Neural cell (in vitro differentiated cells): ENCODE measurements around the gene ACOXL. TPM values are rescaled to one million over a fixed set of nuclear protein-coding genes. Genes with fewer than 3 reads are reported as not detected.

Experiments used
- H2AFZ ChIP-seq: fragments of 200-600, 300-800 bp; sonication (generic), shearing (Covaris generic); 2 replicates; pipeline ENCODE4 v1.6.0; 2014; ENCODE audit warnings: low read depth, mild to moderate bottlenecking, antibody characterized with exemption, low read length, moderate library complexity
- H3F3A ChIP-seq: fragments of 200-600 bp; shearing (Covaris generic); 2 replicates; pipeline ENCODE4 v1.6.1; 2016; ENCODE audit warnings: mild to moderate bottlenecking, moderate library complexity, mixed read lengths, antibody characterized with exemption, low read length; ENCODE audit not compliant: insufficient read depth, poor library complexity, severe bottlenecking
- H3K27ac ChIP-seq: fragments of 200-600, 300-800 bp; sonication (generic), shearing (Covaris generic); 2 replicates; pipeline ENCODE4 v1.5.1; 2014; ENCODE audit warnings: mild to moderate bottlenecking, low read length, moderate library complexity
- H3K27me3 ChIP-seq: fragments of 300-800, 200-600 bp; sonication (generic), shearing (Covaris generic); 2 replicates; pipeline ENCODE4 v1.6.0; 2014; ENCODE audit warnings: mild to moderate bottlenecking, low read depth, low read length, moderate library complexity; ENCODE audit not compliant: insufficient read depth
- H3K36me3 ChIP-seq: fragments of 300-800, 200-600 bp; sonication (generic), shearing (Covaris generic); 2 replicates; pipeline ENCODE4 v1.5.1; 2014; ENCODE audit warnings: mild to moderate bottlenecking, antibody characterized with exemption, low read length, moderate library complexity; ENCODE audit not compliant: insufficient read depth
- H3K4me2 ChIP-seq: fragments of 300-800, 200-600 bp; sonication (generic), shearing (Covaris generic); 2 replicates; pipeline ENCODE4 v1.6.0; 2014; ENCODE audit warnings: mild to moderate bottlenecking, low read length
- H3K4me3 ChIP-seq: fragments of 300-800, 200-600 bp; sonication (generic), shearing (Covaris generic); 2 replicates; pipeline ENCODE4 v1.5.1; 2014; ENCODE audit warnings: mild to moderate bottlenecking, low read length, moderate library complexity
- H3K79me2 ChIP-seq: fragments of 200-600 bp; shearing (Covaris generic); replicated peaks from 2 replicates; pipeline ENCODE4 v1.6.0; 2014; ENCODE audit warnings: mild to moderate bottlenecking, low read length, moderate library complexity; ENCODE audit not compliant: insufficient read depth
- H3K9ac ChIP-seq: fragments of 300-800, 200-600 bp; sonication (generic), shearing (Covaris generic); 2 replicates; pipeline ENCODE4 v1.6.1; 2016; ENCODE audit warnings: mild to moderate bottlenecking, low read length, mixed read lengths
- H3K9me2 ChIP-seq: fragments of 200-600 bp; shearing (Covaris generic); 2 replicates; pipeline ENCODE4 v1.6.1; 2016; ENCODE audit warnings: mild to moderate bottlenecking, low read length, mixed read lengths; ENCODE audit not compliant: insufficient read depth
- H3K9me3 ChIP-seq: fragments of 200-600, 300-800 bp; sonication (generic), shearing (Covaris generic); 2 replicates; pipeline ENCODE4 v1.6.1; 2016; ENCODE audit warnings: mild to moderate bottlenecking, mixed run types, low read length, moderate library complexity, mixed read lengths
- H4K20me1 ChIP-seq: fragments of 200-600 bp; shearing (Covaris generic); 2 replicates; pipeline ENCODE4 v1.6.1; 2016; ENCODE audit warnings: mild to moderate bottlenecking, mixed run types; ENCODE audit not compliant: insufficient read depth
- EP300 ChIP-seq: fragments of 450-650 bp; conservative IDR thresholded peaks from 2 replicates; pipeline ENCODE4 v1.6.1; 2014; ENCODE audit warnings: antibody characterized with exemption, mild to moderate bottlenecking, moderate library complexity; ENCODE audit not compliant: poor library complexity, severe bottlenecking
- EZH2 ChIP-seq: fragments of 200-600, 300-800 bp; shearing (Covaris generic), sonication (generic); IDR thresholded peaks from 2 replicates; pipeline ENCODE4 v1.6.1; 2014; ENCODE audit warnings: antibody characterized with exemption, low read length, borderline replicate concordance, mild to moderate bottlenecking; ENCODE audit not compliant: insufficient read depth, poor library complexity, severe bottlenecking
- MXI1 ChIP-seq: fragments of 450-650 bp; conservative IDR thresholded peaks from 2 replicates; pipeline ENCODE4 v1.6.1; 2014; ENCODE audit warnings: antibody characterized with exemption, mild to moderate bottlenecking; ENCODE audit not compliant: poor library complexity, severe bottlenecking
- POLR2AphosphoS5 ChIP-seq: IDR thresholded peaks from 2 replicates; pipeline ENCODE4 v1.6.1; 2012
- RAD21 ChIP-seq: fragments of 450-650 bp; conservative IDR thresholded peaks from 2 replicates; pipeline ENCODE4 v1.6.1; 2014; ENCODE audit warnings: antibody characterized with exemption, mild to moderate bottlenecking, moderate library complexity
- SMC3 ChIP-seq: fragments of 450-650 bp; conservative IDR thresholded peaks from 2 replicates; pipeline ENCODE4 v1.6.1; 2014; ENCODE audit warnings: antibody characterized with exemption, mild to moderate bottlenecking, moderate library complexity; ENCODE audit not compliant: poor library complexity
- TAF1 ChIP-seq: IDR thresholded peaks from 2 replicates; pipeline ENCODE4 v1.6.1; 2012; ENCODE audit warnings: low read depth
- polyA plus RNA-seq: library from polyadenylated mRNA; depleted of rRNA; stranded (reverse); fragments of >200 nt; gene quantifications from 2 replicates; pipeline ENCODE4 v1.2.3, GENCODE V29; 2014
- TF ChIP-seq, protein P1 (sequence below): IDR thresholded peaks from 2 replicates; pipeline ENCODE4 v1.6.1; 2012; ENCODE audit warnings: borderline replicate concordance
- TF ChIP-seq, protein P2 (sequence below): fragments of 450-650 bp; IDR thresholded peaks from 2 replicates; pipeline ENCODE4 v1.5.1; 2014; ENCODE audit warnings: antibody characterized with exemption, mild to moderate bottlenecking, moderate library complexity; ENCODE audit not compliant: poor library complexity, severe bottlenecking

ACOXL gene
- polyA plus RNA-seq, 1 donor from 2014 or later, result not detected

DNA sequence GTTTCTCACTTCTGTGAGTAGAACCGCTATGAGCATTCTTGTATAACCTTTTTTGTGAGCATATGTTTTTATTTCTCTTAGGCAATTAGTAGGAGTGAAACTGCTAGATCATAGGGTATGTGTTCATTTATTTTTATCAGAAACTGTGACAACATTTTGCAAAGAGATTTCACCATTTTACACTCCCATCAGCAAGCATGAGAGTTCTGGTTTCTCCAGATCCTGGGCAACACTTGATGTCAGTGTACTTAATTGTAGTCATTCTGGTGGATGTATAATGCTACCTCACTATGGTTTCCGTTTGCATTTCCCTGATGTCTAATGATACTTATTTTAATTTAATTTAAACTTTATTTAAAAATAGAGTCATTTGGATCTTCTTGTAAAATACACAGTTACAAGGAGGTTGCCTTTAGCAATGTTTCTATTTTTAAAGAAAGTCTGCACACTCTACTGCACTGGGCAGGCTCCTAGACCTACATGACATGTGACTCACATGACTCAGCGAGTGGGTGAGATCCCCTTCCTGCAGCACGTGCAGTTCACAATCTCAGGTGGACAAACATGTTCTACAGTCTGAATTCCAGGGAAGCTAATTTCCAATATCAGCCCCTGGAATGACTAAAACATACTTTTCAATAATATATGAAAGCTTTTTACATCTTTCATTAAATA is 261.3 kb downstream of the ACOXL start:
- Histone ChIP-seq H3K27me3 (no peaks in the 10 kb centered on the region), H3K9me3 (no peaks in the 10 kb centered on the region), H3K4me3 (no peak overlapping the region), H3K27ac (no peak overlapping the region), H3K79me2 (no peaks in the 10 kb centered on the region), H3K9ac (no peak overlapping the region), H3F3A (no peaks in the 10 kb centered on the region), H3K4me2 (no peak overlapping the region), H3K9me2 (no peaks in the 10 kb centered on the region), H2AFZ (no peak overlapping the region), H3K36me3 (no peaks in the 10 kb centered on the region), H4K20me1 (no peaks in the 10 kb centered on the region)
- TF ChIP-seq, protein P1, sequence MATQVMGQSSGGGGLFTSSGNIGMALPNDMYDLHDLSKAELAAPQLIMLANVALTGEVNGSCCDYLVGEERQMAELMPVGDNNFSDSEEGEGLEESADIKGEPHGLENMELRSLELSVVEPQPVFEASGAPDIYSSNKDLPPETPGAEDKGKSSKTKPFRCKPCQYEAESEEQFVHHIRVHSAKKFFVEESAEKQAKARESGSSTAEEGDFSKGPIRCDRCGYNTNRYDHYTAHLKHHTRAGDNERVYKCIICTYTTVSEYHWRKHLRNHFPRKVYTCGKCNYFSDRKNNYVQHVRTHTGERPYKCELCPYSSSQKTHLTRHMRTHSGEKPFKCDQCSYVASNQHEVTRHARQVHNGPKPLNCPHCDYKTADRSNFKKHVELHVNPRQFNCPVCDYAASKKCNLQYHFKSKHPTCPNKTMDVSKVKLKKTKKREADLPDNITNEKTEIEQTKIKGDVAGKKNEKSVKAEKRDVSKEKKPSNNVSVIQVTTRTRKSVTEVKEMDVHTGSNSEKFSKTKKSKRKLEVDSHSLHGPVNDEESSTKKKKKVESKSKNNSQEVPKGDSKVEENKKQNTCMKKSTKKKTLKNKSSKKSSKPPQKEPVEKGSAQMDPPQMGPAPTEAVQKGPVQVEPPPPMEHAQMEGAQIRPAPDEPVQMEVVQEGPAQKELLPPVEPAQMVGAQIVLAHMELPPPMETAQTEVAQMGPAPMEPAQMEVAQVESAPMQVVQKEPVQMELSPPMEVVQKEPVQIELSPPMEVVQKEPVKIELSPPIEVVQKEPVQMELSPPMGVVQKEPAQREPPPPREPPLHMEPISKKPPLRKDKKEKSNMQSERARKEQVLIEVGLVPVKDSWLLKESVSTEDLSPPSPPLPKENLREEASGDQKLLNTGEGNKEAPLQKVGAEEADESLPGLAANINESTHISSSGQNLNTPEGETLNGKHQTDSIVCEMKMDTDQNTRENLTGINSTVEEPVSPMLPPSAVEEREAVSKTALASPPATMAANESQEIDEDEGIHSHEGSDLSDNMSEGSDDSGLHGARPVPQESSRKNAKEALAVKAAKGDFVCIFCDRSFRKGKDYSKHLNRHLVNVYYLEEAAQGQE, result no peak
- no peak for TF ChIP-seq EP300

DNA sequence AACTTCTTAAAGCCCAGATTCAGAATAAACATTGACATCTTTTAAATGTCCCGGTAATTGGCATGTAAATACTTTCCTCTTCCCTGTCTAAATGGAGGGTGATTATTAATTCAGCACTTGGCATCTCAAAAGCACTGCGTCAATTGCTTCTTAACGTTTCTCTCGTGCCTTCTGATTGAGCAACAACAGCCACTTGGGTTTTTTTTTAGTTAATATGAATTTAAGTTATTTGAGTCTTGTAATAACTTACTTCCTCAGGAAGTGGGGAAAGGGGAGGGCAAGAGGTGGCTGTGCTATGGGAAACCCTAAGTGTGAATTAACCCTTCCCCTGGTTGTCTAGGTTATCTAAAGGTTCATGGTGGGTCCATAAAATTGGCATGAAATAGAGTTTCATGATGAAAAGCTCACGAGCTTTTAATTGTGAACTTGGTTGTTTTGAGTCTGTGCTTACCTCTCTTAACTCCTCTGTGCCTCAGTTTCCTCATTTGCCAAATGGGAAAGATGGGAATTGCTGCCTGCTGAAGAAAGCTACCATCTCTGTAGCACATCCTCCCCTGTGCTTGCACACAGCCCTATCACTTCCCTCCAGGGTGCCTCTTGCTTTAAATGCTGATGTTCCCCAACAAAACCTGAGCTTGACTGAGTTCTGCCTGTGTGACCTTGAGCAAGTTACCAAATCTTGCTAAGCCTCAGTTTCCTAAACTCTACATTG is 262.0 kb downstream of the ACOXL start:
- H3K27me3 ChIP-seq, result no peaks in the 10 kb centered on the region
- H3K9ac ChIP-seq, result no peak overlapping the region
- no peaks in the 10 kb centered on the region for H3K79me2 ChIP-seq
- no peaks in the 10 kb centered on the region for H4K20me1 ChIP-seq
- H3K36me3 ChIP-seq, result no peaks in the 10 kb centered on the region
- H3K27ac ChIP-seq, result no peak overlapping the region
- no peaks in the 10 kb centered on the region for H3F3A ChIP-seq
- H3K4me3 ChIP-seq, result no peak overlapping the region
- H3K9me2 ChIP-seq, result no peaks in the 10 kb centered on the region
- H3K4me2 ChIP-seq, result no peak overlapping the region
- no peak overlapping the region for H2AFZ ChIP-seq
- TF ChIP-seq, protein P2, sequence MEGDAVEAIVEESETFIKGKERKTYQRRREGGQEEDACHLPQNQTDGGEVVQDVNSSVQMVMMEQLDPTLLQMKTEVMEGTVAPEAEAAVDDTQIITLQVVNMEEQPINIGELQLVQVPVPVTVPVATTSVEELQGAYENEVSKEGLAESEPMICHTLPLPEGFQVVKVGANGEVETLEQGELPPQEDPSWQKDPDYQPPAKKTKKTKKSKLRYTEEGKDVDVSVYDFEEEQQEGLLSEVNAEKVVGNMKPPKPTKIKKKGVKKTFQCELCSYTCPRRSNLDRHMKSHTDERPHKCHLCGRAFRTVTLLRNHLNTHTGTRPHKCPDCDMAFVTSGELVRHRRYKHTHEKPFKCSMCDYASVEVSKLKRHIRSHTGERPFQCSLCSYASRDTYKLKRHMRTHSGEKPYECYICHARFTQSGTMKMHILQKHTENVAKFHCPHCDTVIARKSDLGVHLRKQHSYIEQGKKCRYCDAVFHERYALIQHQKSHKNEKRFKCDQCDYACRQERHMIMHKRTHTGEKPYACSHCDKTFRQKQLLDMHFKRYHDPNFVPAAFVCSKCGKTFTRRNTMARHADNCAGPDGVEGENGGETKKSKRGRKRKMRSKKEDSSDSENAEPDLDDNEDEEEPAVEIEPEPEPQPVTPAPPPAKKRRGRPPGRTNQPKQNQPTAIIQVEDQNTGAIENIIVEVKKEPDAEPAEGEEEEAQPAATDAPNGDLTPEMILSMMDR, result no peak
- TF ChIP-seq MXI1 (no peak), POLR2AphosphoS5 (no peak), SMC3 (no peak), TAF1 (no peak), EZH2 (no peak), EP300 (no peak), RAD21 (no peak)
- TF ChIP-seq, protein P1, result no peak
- H3K9me3 ChIP-seq, result no peaks in the 10 kb centered on the region
